HG02798 (cell line): Measurements from ENCODE around the gene ANKAR.
"Not testable (repeated sequence)": the region's sequence is repeated elsewhere in the genome, so short reads cannot be mapped to it uniquely, and the experiment has no call there.

Experiments
- ATAC-seq: cut with Tn5 transposase; IDR thresholded peaks from one replicate; pipeline ENCODE4 v1.9.1; 2021; ENCODE audit warnings: mild to moderate bottlenecking; ENCODE audit not compliant: unreplicated experiment, poor library complexity

ANKAR gene

GRCh38 chr2:189674374-189675112 lies at the start of gene ANKAR:
TSS of gene ANKAR (plus strand) at chr2:189674670. CDS start at chr2:189676491, 1,821 bp downstream.
- peak; percentile 98 for ATAC-seq

GRCh38 chr2:189625636-189626035 lies 48.8 kb upstream of the ANKAR start:
- no peak for ATAC-seq

GRCh38 chr2:189627789-189628188 lies 46.7 kb upstream of the ANKAR start:
- ATAC-seq, result no peak

- no peak for ATAC-seq
Observed at GRCh38 chr2:189628817-189629530, 45.5 kb upstream of the ANKAR start.

- ATAC-seq, result no peak
Observed at GRCh38 chr2:189629531-189630453, 44.7 kb upstream of the ANKAR start.

GRCh38 chr2:189631849-189632248 lies 42.6 kb upstream of the ANKAR start:
- ATAC-seq, result no peak

GRCh38 chr2:189633392-189633811 lies 41.1 kb upstream of the ANKAR start:
- no peak for ATAC-seq

GRCh38 chr2:189635353-189635752 lies 39.1 kb upstream of the ANKAR start:
- ATAC-seq, result no peak

GRCh38 chr2:189638301-189639006 lies 36.0 kb upstream of the ANKAR start:
- no peak for ATAC-seq

- no peak for ATAC-seq
Observed at GRCh38 chr2:189639007-189639609, 35.4 kb upstream of the ANKAR start.

GRCh38 chr2:189641002-189641401 lies 33.5 kb upstream of the ANKAR start:
- no peak for ATAC-seq

GRCh38 chr2:189641590-189641989 lies 32.9 kb upstream of the ANKAR start:
- ATAC-seq, result no peak

- ATAC-seq, result no peak
Observed at GRCh38 chr2:189646521-189646920, 27.9 kb upstream of the ANKAR start.

GRCh38 chr2:189648846-189649509 lies 25.5 kb upstream of the ANKAR start:
- no peak for ATAC-seq

GRCh38 chr2:189651284-189651683 lies 23.2 kb upstream of the ANKAR start:
- ATAC-seq, result no peak

- not testable (repeated sequence) for ATAC-seq
Observed at GRCh38 chr2:189653464-189653863, 21.0 kb upstream of the ANKAR start.

GRCh38 chr2:189654641-189655040 lies 19.8 kb upstream of the ANKAR start:
- no peak for ATAC-seq

GRCh38 chr2:189657867-189658266 lies 16.6 kb upstream of the ANKAR start:
- ATAC-seq, result peak; percentile 27
